KBM-7 (cell line): ENCODE measurements around the gene MIA.
"Not testable (repeated sequence)": the region's sequence is repeated elsewhere in the genome, so short reads cannot be mapped to it uniquely, and the experiment has no call there.

Experiments used
- DNase-seq: peaks from one replicate; pipeline ENCODE4 v3.0.0-alpha.2; 2015
- in situ Hi-C: fragments of 300-500 bp; cut with MboI; formaldehyde crosslinking; loops from 2 replicates; pipeline ENCODE4 v1.14.3; 2020; ENCODE audit warnings: low sequenced_read_pairs, low pct_unique_long_range_greater_than_20kb, mixed read lengths

The MIA gene

DNA sequence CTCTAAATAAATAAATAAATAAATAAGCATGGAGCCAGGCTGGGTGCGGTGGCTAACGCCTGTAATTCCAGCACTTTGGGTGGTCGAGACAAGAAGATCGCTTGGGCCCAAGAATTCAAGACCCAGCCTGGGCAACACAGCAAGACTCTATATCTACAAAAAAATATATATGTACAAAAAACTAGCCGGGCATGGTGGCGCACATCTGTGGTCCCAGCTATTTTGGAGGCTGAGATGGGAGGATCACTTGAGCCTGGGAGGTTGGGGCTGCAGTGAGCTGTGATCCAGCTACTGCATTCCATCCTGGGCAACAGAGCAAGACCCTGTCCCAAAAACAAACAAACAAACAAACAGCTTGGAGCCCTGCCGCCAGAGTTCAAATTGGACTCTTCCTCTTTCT is 27.8 kb upstream of the MIA start:
- in situ Hi-C loops, result no loop called here
- DNase-seq, result no peak

DNA sequence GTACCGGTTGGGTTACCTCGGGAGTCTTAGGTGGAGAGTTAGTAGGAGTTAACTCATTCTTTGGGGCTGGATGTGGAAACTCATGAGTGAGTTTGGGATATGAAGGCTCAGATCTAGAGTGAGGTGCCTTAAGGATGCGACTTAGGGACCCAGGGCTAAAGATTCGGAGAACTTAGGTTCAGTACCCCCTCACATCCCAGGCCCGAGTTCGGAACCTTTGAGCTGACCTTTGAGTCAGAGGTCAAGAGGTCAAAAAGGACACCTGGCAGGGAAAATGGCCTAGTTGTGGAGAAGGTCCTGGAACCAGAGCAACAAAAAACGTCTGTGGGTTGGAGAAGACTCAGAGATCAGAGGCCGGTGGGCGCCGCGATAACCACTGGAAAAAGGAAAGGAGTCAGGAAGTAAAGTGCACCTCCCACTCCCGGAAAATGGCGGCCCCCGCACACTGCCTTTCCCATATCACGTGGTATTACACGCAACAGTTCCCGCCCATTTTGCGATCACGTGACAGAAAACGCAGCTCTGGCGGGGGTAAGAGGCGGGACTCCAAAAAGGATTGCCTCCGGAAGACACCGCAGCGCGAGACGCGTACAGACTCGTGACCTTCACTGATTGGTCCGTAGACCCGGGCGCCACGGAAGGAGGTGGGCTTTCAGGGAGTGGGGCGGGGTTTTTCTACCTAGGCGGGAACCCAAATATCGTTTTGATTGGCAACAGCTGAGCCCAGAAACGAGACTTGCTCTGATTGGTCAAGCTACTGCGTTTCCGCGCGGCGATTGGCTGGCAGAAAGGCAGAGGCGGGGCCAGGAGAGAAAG is 25.1 kb upstream of the MIA start, which contains the start of gene ACTMAP:
Gene ACTMAP, minus strand, starts transcription at position 420 of the 816 bp plus-strand sequence. CDS start 674 bp downstream, outside the sequence.
- in situ Hi-C loops, result no loop called here
- DNase-seq, result peak; percentile 100

- DNase-seq, result peak; percentile 98
- in situ Hi-C loops, result no loop called here
These were observed 24.3 kb upstream of the MIA start, which contains the start of gene SNRPA for GRCh38 chr19:40750874-40751537. SNRPA (plus strand) TSS chr19:40751203; CDS start chr19:40751409, 206 bp downstream.

DNA sequence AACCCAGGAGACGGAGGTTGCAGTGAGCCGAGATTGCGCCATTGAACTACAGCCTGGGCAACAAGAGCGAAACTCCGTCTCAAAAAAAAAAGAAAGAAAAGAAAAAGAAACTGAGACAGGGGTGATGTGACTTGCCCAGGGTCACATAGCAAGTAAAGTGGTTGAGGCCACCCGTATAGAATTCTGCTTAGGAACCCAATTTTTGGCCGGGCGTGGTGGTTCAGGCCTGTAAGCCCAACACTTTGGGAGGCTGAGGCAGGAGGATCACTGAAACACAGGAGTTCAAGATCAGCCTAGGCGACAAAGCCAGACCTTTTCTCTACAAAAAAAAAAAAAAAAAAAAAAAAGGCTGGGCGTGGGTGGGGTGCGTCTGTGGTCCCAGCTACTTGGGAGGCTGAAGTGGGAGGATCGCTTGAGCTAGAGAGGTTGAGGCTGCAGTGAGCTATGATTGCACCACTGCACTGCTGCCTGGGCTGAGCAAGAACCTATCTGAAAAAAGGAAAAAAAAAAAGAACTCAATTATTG is 23.0 kb upstream of the MIA start:
- in situ Hi-C loops, result no loop called here
- DNase-seq, result peak; percentile 36

DNA sequence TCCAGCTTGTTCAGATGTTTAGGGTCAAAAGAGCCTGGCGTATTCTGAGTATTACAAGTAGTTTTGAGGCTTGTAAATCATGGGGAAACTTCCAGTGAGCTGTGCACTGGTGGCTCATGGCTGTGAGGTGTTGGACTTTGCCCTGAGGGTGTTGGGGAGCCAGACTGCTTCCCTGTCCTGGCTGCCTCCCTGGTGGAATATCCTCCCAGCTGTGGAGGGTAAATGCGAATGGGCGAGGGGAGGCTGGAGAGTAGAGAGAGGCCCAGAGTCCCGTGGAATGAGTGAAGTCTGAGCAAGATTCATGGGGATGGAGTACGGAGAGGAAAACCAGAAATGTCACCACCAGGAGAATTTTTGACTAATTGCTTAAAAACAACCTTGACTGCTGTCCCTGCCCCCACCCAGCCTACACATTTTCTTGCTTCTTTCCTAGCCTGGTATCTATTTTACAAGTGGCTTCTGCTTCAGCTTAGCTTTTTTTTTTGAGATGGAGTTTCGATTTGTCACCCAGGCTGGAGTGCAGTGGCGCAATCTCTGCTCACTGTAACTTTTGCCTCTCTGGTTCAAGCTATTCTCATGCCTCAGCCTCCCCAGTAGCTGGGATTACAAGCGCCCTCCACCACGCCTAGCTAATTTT is 20.6 kb upstream of the MIA start:
- in situ Hi-C loops, result no loop called here
- no peak for DNase-seq

GRCh38 chr19:40755248-40755624 is 20.1 kb upstream of the MIA start:
- no peak for DNase-seq
- in situ Hi-C loops, result no loop called here

DNA sequence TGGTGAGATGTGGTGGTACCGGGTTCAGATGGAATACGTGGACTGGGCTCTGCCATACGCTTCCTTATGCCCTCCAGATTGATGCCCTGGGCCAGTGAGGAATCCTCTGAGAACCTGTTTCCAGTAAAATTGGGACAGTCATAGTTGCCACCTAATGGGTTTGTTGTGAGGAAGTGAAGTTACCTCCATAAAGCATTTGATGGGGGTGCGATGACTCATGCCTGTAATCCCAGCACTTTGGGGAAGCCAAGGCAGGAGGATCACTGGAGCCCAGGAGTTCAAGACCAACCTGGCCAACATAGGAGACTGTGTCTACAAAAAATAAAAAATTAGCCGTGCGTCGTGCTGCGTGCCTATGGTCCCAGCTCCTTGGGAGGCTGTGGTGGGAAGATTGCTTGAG is 19.5 kb upstream of the MIA start:
- in situ Hi-C loops, result no loop called here
- no peak for DNase-seq

- DNase-seq, result peak; percentile 27
- in situ Hi-C loops, result no loop called here
These were observed 18.7 kb upstream of the MIA start for GRCh38 chr19:40756502-40757110.

- DNase-seq, result no peak
- in situ Hi-C loops, result no loop called here
These were observed 16.8 kb upstream of the MIA start for GRCh38 chr19:40758491-40758890.

- DNase-seq, result no peak
- in situ Hi-C loops, result no loop called here
These were observed 16.0 kb upstream of the MIA start for GRCh38 chr19:40759352-40759751.

DNA sequence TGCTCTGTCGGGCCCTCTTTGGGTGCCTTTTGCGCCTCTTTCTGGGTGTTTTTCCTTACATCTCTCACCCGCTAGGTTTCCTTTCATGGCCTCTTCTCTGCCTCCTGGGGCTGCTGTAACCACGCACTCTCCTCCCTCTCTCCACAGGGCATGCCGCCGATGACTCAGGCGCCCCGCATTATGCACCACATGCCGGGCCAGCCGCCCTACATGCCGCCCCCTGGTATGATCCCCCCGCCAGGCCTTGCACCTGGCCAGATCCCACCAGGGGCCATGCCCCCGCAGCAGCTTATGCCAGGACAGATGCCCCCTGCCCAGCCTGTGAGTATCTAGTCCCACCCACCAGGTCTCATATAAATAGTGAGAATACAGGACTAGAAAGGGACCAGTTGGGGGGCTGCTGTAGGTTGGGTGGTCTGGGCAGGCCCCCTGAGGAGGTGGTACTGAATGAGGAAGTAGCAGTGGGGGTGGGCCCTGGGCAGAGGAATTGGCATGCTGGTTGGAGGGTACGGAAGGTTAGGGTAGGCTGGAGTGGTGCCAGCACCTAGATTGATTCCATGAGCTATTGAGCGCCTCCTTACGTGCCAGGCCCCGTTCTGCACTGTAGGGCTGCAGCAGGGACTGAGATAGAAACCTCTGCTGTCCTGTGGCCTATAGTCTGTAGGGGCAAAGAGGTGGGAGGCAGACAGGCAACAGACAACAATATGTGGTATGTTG is 12.4 kb upstream of the MIA start:
- in situ Hi-C loops, result no loop called here
- no peak for DNase-seq

DNA sequence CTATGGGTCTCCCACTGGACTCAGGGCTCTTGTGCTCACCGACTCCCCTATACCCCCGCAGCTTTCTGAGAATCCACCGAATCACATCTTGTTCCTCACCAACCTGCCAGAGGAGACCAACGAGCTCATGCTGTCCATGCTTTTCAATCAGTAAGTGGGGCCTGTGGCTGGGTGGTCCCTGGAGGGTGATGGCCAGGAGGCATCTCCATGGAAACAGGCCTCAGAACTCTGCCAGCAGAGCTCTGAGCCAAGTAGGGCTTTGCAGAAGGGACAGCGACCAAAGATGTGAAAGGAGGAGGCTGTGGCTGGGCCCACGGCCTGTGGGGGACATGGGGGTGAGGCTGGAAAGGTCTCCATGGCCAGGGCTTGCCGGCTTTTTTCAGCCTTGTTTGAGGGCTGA is 11.8 kb upstream of the MIA start:
- in situ Hi-C loops, result no loop called here
- no peak for DNase-seq

DNA sequence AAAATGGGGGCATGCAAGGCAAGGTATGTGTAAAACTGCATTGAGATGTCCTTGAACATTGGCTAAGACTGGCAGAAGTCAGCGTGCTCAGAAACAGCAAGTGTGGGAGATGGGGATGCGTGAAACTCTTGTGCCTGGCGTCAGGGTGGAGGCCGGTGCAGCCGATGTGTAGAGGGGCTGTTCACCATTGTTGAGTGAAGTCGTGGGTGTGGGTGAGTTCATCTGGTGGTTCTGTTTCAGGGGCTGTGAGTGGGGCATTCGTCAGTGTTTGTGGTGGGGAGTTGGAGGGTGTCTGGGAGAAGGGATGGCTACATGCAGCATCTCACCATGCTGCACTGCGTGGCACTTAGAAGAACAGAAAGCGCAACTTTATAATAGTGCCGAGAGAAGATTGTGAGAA is 11.4 kb upstream of the MIA start:
- DNase-seq, result no peak
- in situ Hi-C loops, result no loop called here

GRCh38 chr19:40766385-40766784 is 8.9 kb upstream of the MIA start:
- in situ Hi-C loops, result not testable (repeated sequence)

DNA sequence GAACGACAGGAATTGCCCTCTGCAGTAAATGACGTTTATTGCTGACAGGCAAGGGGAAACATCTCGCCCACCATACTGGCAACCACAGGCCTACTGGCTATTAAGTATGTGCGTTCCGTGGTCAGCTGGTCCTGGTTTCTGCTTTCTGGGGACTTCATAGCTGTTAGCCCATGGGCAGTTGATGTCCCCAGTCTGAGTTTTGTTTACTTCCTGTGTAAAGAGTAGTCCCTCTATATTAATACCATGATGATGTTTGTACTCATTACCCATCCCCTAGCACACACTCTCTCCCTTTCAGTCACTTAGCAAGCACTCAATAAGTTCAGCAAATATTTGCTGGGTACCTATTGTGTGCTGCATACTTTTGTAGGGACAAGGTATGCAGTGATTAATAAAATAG is 6.5 kb upstream of the MIA start:
- in situ Hi-C loops, result no loop called here
- no peak for DNase-seq

More at GRCh38 chr19:40766385-40766784, 8.9 kb upstream of the MIA start:
- DNase-seq, result not testable (repeated sequence)

DNA sequence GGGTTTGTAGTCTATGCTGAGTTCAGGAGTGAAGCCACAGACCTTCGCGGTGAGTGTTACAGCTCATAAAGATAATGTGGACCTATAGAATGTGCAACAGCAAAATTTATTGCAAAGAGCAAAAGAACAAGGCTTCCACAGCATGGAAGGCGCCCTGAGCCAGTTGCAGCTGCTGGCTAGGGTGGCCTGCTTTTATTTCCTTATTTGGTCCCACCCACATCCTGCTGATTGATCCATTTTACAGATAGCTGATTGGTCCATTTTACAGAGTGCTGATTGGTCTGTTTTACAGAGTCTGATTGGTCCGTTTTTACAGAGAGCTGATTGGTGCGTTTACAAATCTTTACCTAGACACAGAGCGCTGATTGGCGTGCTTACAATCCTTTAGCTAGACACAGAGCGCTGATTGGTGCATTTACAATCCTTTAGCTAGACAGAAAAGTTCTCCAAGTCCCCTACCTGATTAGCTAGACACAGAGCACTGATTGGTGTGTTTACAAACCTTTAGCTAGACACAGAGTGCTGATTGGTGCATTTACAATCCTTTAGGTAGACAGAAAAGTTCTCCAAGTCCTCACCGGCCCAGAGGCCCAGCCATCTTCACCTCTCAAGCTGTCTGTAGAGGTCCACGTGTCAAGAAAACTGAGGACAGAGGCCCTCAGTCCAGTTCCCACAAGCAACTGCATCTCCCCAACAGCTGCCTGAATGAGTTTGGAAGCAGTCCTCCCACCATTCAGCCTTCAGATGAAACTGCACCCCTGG is 4.0 kb upstream of the MIA start:
- DNase-seq, result peak; percentile 29
- in situ Hi-C loops, result not testable (repeated sequence)

DNA sequence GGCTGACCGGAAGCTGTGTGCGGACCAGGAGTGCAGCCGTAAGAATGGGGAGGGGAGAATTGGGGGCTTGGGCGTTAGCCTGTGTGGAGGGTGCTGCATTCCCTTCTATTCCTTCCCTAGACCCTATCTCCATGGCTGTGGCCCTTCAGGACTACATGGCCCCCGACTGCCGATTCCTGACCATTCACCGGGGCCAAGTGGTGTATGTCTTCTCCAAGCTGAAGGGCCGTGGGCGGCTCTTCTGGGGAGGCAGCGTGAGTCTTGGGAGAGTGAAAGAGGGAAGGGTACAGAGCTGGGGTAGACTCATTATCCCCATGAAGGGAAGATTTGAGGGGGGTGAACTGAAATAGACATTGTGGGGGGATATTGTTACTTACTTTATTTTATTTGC is 306 bp downstream of the MIA start:
- no peak for DNase-seq
- in situ Hi-C loops, result no loop called here

- DNase-seq, result no peak
- in situ Hi-C loops, result no loop called here
These were observed 1.0 kb downstream of the MIA start for GRCh38 chr19:40776364-40776763.
